GM12878 (cell line): ENCODE data around the gene CDON. TPM values are rescaled to one million over a fixed set of nuclear protein-coding genes. Genes with fewer than 3 reads are reported as not detected.

ENCODE experiments used
- ATAC-seq: fragments of 200-7000 bp; cut with Tn5 transposase; 3 replicates; pipeline ENCODE4 v1.9.1; 2020; ENCODE audit warnings: mild to moderate bottlenecking, moderate library complexity
- BruUV-seq: library from RNA; stranded (reverse); fragments of 400-500 nt; replicated peaks from 2 replicates; lab custom pipeline; 2021; lab: Mats Ljungman, UMichigan
- CTCF ChIA-PET: fragments of 300-600 bp; sonication (Branson Sonifier 250); formaldehyde crosslinking; extraction: SDS; loops from one replicate; lab custom pipeline; 2021; ENCODE audit warnings: inconsistent platforms; lab: Yijun Ruan, JAX
- POLR2A ChIA-PET: fragments of 350-600 bp; formaldehyde crosslinking; extraction: SDS; loops from one replicate; lab custom pipeline; 2021; ENCODE audit warnings: inconsistent platforms; lab: Charles Lee
- RAD21 ChIA-PET: fragments of 300-600 bp; sonication (Branson Sonifier 250); formaldehyde crosslinking; loops from one replicate; lab custom pipeline; 2023; ENCODE audit warnings: antibody characterized with exemption; ENCODE audit not compliant: unreplicated experiment; lab: Charles Lee
- SMC1A ChIA-PET: fragments of 300-600 bp; sonication (Branson Sonifier 250); formaldehyde crosslinking; loops from one replicate; lab custom pipeline; 2023; ENCODE audit not compliant: unreplicated experiment, uncharacterized antibody; lab: Charles Lee
- DNase-seq: peaks from one replicate; pipeline ENCODE4 v3.0.0-alpha.2; 2011; ENCODE audit warnings: low read depth, low spot score
- FAIRE-seq: peaks from 3 replicates; lab custom pipeline; 2011; peaks lifted over from hg19 to GRCh38; lab: Jason Lieb, UNC
- H2AFZ ChIP-seq: 2 replicates; pipeline ENCODE4 v1.6.0; 2011; ENCODE audit warnings: low read depth, low read length, control low read depth; ENCODE audit not compliant: control insufficient read depth
- H3K27ac ChIP-seq: 2 replicates; pipeline ENCODE4 v1.5.1; 2011; ENCODE audit warnings: control low read depth; ENCODE audit not compliant: control insufficient read depth, insufficient read depth
- H3K27me3 ChIP-seq, 2 experiments: replicated peaks in 1 of 2; 2 replicates each; pipeline versions ENCODE4 v1.6.0 to v1.6.1; 2011; ENCODE audit warnings: low read length in 1 of 2; ENCODE audit not compliant: control insufficient read depth in 2 of 2, insufficient read depth in 2 of 2
- H3K36me3 ChIP-seq, 2 experiments: 2 replicates each; pipeline ENCODE4 v1.5.1; 2011; ENCODE audit warnings: low read length in 1 of 2; ENCODE audit not compliant: control insufficient read depth in 2 of 2, insufficient read depth in 2 of 2
- H3K4me1 ChIP-seq: 2 replicates; pipeline ENCODE4 v1.6.1; 2011; ENCODE audit warnings: mild to moderate bottlenecking, low read length, moderate library complexity, mixed read lengths; ENCODE audit not compliant: control insufficient read depth, insufficient read depth
- H3K4me2 ChIP-seq: 2 replicates; pipeline ENCODE4 v1.6.0; 2011; ENCODE audit warnings: control low read depth; ENCODE audit not compliant: control insufficient read depth, insufficient read depth
- H3K4me3 ChIP-seq: fragments of 200-600 bp; sonication (generic); 2 replicates; pipeline ENCODE4 v1.5.1; 2016
- H3K79me2 ChIP-seq: 2 replicates; pipeline ENCODE4 v1.6.0; 2011; ENCODE audit warnings: low read length; ENCODE audit not compliant: control insufficient read depth, insufficient read depth
- H3K9ac ChIP-seq: 2 replicates; pipeline ENCODE4 v1.8.0; 2011; ENCODE audit warnings: low read length, control low read depth, mixed read lengths; ENCODE audit not compliant: control insufficient read depth, insufficient read depth
- H3K9me3 ChIP-seq: replicated peaks from 3 replicates; pipeline ENCODE4 v1.5.1; 2011; ENCODE audit warnings: mild to moderate bottlenecking, low read length; ENCODE audit not compliant: control insufficient read depth, insufficient read depth
- H4K20me1 ChIP-seq: 2 replicates; pipeline ENCODE4 v1.6.0; 2011; ENCODE audit not compliant: control insufficient read depth, insufficient read depth
- MAX ChIP-seq: IDR thresholded peaks from 2 replicates; pipeline ENCODE4 v1.6.1; 2012; ENCODE audit warnings: low read depth, low read length, improper control_type of control experiment
- NFXL1 ChIP-seq: fragments of 450-650 bp; IDR thresholded peaks from 2 replicates; pipeline ENCODE4 v1.6.1; 2017; ENCODE audit warnings: antibody characterized with exemption, mild to moderate bottlenecking, borderline replicate concordance
- NR2F1 ChIP-seq: fragments of 450-650 bp; conservative IDR thresholded peaks from 2 replicates; pipeline ENCODE4 v1.6.1; 2017; ENCODE audit warnings: mild to moderate bottlenecking
- RB1 ChIP-seq: fragments of 450-650 bp; formaldehyde crosslinking; IDR thresholded peaks from 2 replicates; pipeline ENCODE4 v1.6.1; 2017; ENCODE audit warnings: mild to moderate bottlenecking, borderline replicate concordance
- USF2 ChIP-seq: IDR thresholded peaks from 2 replicates; pipeline ENCODE4 v1.6.1; 2011; ENCODE audit warnings: low read depth, low read length, improper control_type of control experiment, borderline replicate concordance
- ZNF592 ChIP-seq: fragments of 450-650 bp; IDR thresholded peaks from 2 replicates; pipeline ENCODE4 v1.6.1; 2017; ENCODE audit warnings: mild to moderate bottlenecking, moderate library complexity
- WGBS: methylation state at CpG from one replicate; pipeline ENCODE4 v1.1.6; 2016; ENCODE audit warnings: low lambda C conversion rate; ENCODE audit not compliant: insufficient replicate concordance, insufficient coverage; ENCODE audit errors: missing lambda C conversion rate; 5-methylcytosine and 5-hydroxymethylcytosine counted together
- in situ Hi-C: fragments of 300-500 bp; cut with MboI; formaldehyde crosslinking; loops from 9 replicates; pipeline ENCODE4 v1.14.3; 2018; ENCODE audit warnings: mixed read lengths
- intact Hi-C: fragments of 100-400 bp; cut with micrococcal nuclease; formaldehyde crosslinking; loops from one replicate; pipeline ENCODE4 v1.14.2; 2022; ENCODE audit not compliant: unreplicated experiment
- polyA plus RNA-seq, 11 experiments: library from polyadenylated mRNA; depleted of rRNA in 4 of 11; unstranded in 6 of 11; stranded (reverse) in 5 of 11; fragments of >200 nt; fragmentation: Nextera tagmentation in 4 of 11; fragmentation: Illumina TruSeq in 1 of 11; extraction: Ambion mirVana in 4 of 11; extraction: Trizol in 1 of 11; gene quantifications; 1 replicate in 1 of 11; 2 replicates in 10 of 11; pipeline versions ENCODE4 v1.2.1 to v1.2.3, GENCODE V29; 2011 to 2016; ENCODE audit warnings: inconsistent platforms in 2 of 11, missing spikeins in 2 of 11, low read depth in 1 of 11
- total RNA-seq, 4 experiments: library from RNA; depleted of rRNA in 3 of 4; stranded (reverse); fragments of >200 nt in 3 of 4; fragmentation: Illumina TruSeq in 1 of 4; extraction: Trizol in 1 of 4; gene quantifications; 2 replicates each; pipeline versions ENCODE4 v1.2.1 to v1.2.3, GENCODE V29; 2013 to 2021
- TF ChIP-seq, protein P1 (sequence below), 3 experiments: IDR thresholded peaks in 2 of 3; conservative IDR thresholded peaks in 1 of 3; 2 replicates each; pipeline ENCODE4 v1.5.1; 2011; ENCODE audit warnings: low read depth in 3 of 3, low read length in 3 of 3, mild to moderate bottlenecking in 3 of 3, control low read depth in 2 of 3, moderate library complexity in 2 of 3, inconsistent platforms in 1 of 3, mixed read lengths in 1 of 3; ENCODE audit not compliant: control insufficient read depth in 2 of 3, insufficient read depth in 1 of 3; ENCODE audit errors: extremely low read depth in 1 of 3

The CDON gene
- total and polyA plus RNA-seq, 10 of the 15 experiments (the other 5 are each of a cell fraction or from before 2014, with no cell fraction given): 0.07 to 4.2 (median 0.36) TPM

DNA sequence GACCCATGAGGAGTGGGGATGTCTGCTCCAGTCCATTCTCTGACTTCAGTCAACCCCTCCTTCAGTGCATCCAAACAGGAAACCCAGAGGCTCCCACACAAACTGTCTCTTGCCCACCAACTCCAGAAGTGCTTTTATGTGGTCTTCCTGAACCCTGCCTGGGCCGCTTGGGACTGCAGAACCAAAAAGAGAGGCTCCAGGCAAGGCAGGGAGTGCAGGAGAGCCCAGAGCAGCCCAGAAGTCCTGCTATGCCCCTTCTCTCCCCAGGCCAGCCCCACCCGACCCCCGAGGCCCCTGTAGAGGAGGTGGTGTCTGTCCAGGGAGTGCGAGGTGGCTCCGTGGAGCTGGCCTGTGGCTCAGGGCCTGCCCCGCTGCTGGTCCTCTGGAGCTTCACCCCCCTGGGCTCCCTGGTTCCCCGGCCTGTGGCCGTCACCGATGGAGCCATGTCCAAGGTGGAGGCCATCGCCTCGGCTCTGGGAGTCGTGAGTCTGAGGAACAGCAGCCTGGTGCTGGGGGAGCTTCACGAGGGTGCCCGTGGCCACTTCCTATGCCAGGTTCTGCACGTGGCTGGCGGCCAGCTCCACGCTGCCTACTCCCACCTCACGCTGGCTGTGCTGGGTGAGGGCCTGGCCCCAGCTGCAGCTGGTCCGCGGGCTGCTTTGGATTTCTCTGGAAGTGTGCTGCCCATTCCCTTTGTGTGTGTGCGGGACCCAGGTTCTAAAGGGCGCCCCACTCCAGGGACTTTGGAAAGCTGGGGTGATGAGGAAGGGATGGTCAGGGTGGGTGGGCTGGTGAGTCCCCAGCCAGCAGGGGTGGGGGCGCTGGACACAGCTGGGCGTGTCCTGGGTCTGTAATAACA lies 115.0 kb downstream of the CDON start:
- no peak overlapping the region for H3K27ac ChIP-seq
- H4K20me1 ChIP-seq: no peaks in the 10 kb centered on the region
- intact Hi-C loops: no loop called here
- no peaks in the 10 kb centered on the region for H3K4me1 ChIP-seq
- TF ChIP-seq NFXL1: no peak
- no peak for TF ChIP-seq ZNF592
- TF ChIP-seq NR2F1: no peak
- TF ChIP-seq, protein P1, sequence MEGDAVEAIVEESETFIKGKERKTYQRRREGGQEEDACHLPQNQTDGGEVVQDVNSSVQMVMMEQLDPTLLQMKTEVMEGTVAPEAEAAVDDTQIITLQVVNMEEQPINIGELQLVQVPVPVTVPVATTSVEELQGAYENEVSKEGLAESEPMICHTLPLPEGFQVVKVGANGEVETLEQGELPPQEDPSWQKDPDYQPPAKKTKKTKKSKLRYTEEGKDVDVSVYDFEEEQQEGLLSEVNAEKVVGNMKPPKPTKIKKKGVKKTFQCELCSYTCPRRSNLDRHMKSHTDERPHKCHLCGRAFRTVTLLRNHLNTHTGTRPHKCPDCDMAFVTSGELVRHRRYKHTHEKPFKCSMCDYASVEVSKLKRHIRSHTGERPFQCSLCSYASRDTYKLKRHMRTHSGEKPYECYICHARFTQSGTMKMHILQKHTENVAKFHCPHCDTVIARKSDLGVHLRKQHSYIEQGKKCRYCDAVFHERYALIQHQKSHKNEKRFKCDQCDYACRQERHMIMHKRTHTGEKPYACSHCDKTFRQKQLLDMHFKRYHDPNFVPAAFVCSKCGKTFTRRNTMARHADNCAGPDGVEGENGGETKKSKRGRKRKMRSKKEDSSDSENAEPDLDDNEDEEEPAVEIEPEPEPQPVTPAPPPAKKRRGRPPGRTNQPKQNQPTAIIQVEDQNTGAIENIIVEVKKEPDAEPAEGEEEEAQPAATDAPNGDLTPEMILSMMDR (IDR thresholded peaks at IDR 0.05 in 2 of 3, conservative IDR thresholded peaks at IDR 0.05 in 1 of 3; ENCODE audit: control insufficient read depth in 2 of 3, extremely low read depth in 1 of 3, insufficient read depth in 1 of 3, low read depth in 3 of 3, low read length in 3 of 3): no peak
- no peak for TF ChIP-seq RB1
- TF ChIP-seq MAX: no peak
- TF ChIP-seq USF2: no peak
- TF ChIP-seq, all 136 proteins: peak for 0
- H3K27me3 ChIP-seq: no peaks in the 10 kb centered on the region; a peak in 1 of 4 replicates
- POLR2A ChIA-PET: no interaction called here
- no TSS peak for BruUV-seq
- in situ Hi-C loops: no loop called here
- H3K36me3 ChIP-seq: no peaks in the 10 kb centered on the region
- CTCF ChIA-PET: no interaction called here
- RAD21 ChIA-PET: no interaction called here
- H2AFZ ChIP-seq: no peak overlapping the region
- no peaks in the 10 kb centered on the region for H3K79me2 ChIP-seq
- ATAC-seq (no peak), FAIRE-seq (no peak), DNase-seq (no peak)
- WGBS: 30% methylated on average over 19 of the region's 24 CpGs
- H3K9ac ChIP-seq: no peak overlapping the region
- no peaks in the 10 kb centered on the region for H3K9me3 ChIP-seq
- H3K4me3 ChIP-seq: no peak overlapping the region
- H3K4me2 ChIP-seq: no peak overlapping the region
- SMC1A ChIA-PET: no interaction called here
